ENCODE measurements around the gene TBX1.

DNA sequence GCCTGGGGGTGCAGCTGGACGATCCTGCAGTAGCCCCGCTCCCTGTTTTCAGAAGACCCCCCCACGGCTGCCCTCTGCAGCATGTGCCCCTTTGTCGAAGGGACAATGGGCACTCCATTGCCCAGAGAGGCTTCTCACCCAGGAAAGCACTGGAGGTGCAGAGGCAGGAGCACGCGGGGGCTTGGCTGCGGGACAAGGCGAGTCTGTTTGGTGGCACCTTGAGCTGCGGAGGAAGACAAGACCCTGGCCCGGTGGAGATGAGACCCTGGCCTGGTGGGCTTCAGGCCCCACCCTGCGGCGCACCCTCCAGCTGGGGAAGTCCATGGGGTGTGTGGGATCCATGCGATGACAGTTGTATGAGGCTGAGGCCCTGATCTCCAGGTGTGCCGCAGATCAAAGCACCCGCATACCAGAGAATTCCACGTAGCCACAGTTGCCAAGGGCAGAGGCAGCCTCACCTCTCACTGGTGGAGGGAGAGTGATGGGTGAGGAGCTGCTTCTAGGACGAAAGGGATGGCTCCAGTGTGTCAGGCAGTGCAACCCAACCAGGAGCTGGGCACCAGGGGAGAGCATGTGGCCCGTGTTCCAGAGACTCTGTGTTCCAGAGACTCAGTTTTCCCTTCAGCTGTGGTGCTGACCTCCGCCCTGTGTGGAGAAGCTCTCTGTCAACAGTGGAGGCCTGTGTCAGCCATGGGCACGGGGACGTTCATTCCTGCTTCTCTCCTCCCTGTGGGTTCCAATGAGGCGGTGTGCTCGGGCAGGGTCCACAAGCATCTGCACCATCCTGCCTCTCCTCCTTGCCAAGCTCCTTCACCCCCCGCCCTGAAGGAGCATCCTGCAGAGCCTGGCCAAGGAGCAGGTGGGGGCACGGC is 10.0 kb downstream of the TBX1 start:
- TF ChIP-seq CTCF (IDR thresholded peaks at IDR 0.05) = no peak
- no peak for TF ChIP-seq POLR2A (IDR thresholded peaks at IDR 0.05)
